DLD1 (cell line): ENCODE measurements around the gene RAB3C.

Experiments used
- in situ Hi-C: cut with HindIII; loops from 2 replicates; pipeline ENCODE4 v1.10.0; 2017; ENCODE audit warnings: low sequenced_read_pairs

RAB3C gene

GRCh38 chr5:58718269-58718978 lies 135.5 kb downstream of the RAB3C start:
- in situ Hi-C loops = no loop called here

GRCh38 chr5:58722160-58722559 lies 139.3 kb downstream of the RAB3C start:
- in situ Hi-C loops = no loop called here

- in situ Hi-C loops = no loop called here
Observed at GRCh38 chr5:58724992-58725391, 142.1 kb downstream of the RAB3C start.

GRCh38 chr5:58731641-58732040 lies 148.8 kb downstream of the RAB3C start:
- in situ Hi-C loops = no loop called here

GRCh38 chr5:58735637-58736036 lies 152.8 kb downstream of the RAB3C start:
- in situ Hi-C loops = no loop called here

GRCh38 chr5:58736214-58736613 lies 153.3 kb downstream of the RAB3C start:
- in situ Hi-C loops = no loop called here

GRCh38 chr5:58737671-58738070 lies 154.8 kb downstream of the RAB3C start:
- in situ Hi-C loops = no loop called here

GRCh38 chr5:58738336-58738735 lies 155.5 kb downstream of the RAB3C start:
- in situ Hi-C loops = no loop called here

GRCh38 chr5:58739051-58739450 lies 156.2 kb downstream of the RAB3C start:
- in situ Hi-C loops = no loop called here

GRCh38 chr5:58740956-58741355 lies 158.1 kb downstream of the RAB3C start:
- in situ Hi-C loops = no loop called here

GRCh38 chr5:58745350-58745749 lies 162.5 kb downstream of the RAB3C start:
- in situ Hi-C loops = no loop called here

GRCh38 chr5:58746321-58746720 lies 163.4 kb downstream of the RAB3C start:
- in situ Hi-C loops = no loop called here

- in situ Hi-C loops = no loop called here
Observed at GRCh38 chr5:58750036-58750435, 167.2 kb downstream of the RAB3C start.

GRCh38 chr5:58751222-58751837 lies 168.5 kb downstream of the RAB3C start:
- in situ Hi-C loops = no loop called here

- in situ Hi-C loops = no loop called here
Observed at GRCh38 chr5:58752104-58752503, 169.2 kb downstream of the RAB3C start.

GRCh38 chr5:58753446-58753845 lies 170.6 kb downstream of the RAB3C start:
- in situ Hi-C loops = no loop called here

- in situ Hi-C loops = no loop called here
Observed at GRCh38 chr5:58754250-58754649, 171.4 kb downstream of the RAB3C start.

GRCh38 chr5:58755397-58755796 lies 172.5 kb downstream of the RAB3C start:
- in situ Hi-C loops = no loop called here

- in situ Hi-C loops = no loop called here
Observed at GRCh38 chr5:58759745-58760144, 176.9 kb downstream of the RAB3C start.

- in situ Hi-C loops = no loop called here
Observed at GRCh38 chr5:58760222-58760621, 177.3 kb downstream of the RAB3C start.

GRCh38 chr5:58761407-58761806 lies 178.5 kb downstream of the RAB3C start:
- in situ Hi-C loops = no loop called here

- in situ Hi-C loops = no loop called here
Observed at GRCh38 chr5:58763390-58763789, 180.5 kb downstream of the RAB3C start.

- in situ Hi-C loops = no loop called here
Observed at GRCh38 chr5:58764199-58764598, 181.3 kb downstream of the RAB3C start.
